GM18517 (cell line): ENCODE measurements around the gene TMEFF1.

Source experiments
- ATAC-seq: cut with Tn5 transposase; IDR thresholded peaks from one replicate; pipeline ENCODE4 v1.9.1; 2021; ENCODE audit warnings: mild to moderate bottlenecking, moderate library complexity; ENCODE audit not compliant: unreplicated experiment

Gene TMEFF1

DNA sequence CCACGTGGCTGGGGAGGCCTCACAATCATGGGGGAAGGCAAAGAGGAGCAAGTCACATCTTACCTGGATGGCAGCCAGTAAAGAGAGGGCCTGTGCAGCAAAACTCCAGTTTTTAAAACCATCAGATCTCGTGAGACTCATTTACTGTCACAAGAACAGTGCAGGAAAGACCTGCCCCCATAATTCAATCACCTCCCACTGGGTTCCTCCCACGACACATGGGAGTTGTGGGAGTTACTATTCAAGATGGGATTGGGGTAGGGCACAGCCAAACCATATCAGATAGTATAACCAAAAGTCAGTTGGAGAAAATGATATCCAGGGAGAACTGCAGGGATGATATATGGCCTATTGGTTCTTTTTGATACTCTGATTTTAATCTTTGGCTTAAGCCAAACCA, 94.9 kb downstream of the TMEFF1 start:
- ATAC-seq, result no peak

DNA sequence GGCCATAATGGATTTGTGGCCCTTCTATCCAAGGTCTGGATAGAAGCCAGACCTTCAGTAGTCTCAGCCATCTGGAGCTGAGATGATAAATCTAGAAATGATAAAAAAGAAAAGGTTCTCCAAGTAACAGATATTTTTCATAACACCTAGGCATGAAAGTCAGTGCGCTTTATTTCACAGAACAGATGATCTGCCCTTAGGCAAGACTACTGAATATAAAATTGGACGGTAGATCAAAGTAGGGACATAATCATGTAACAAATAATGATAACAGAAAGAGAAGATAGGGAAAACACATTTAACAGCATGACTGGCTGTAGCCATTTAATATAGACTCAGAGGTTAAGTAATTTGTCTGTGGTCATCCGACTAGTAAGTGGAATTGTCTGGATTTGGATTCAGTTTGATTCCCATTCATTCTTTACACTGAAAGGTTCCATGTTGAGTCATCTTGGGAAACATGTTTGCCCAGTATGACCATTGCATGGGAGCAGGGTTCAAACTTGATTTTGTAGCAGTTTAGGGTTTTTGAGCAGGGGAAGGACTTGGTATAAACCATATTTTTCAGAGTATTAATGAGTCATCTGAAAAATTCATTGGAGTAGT, 100.8 kb downstream of the TMEFF1 start:
- no peak for ATAC-seq

DNA sequence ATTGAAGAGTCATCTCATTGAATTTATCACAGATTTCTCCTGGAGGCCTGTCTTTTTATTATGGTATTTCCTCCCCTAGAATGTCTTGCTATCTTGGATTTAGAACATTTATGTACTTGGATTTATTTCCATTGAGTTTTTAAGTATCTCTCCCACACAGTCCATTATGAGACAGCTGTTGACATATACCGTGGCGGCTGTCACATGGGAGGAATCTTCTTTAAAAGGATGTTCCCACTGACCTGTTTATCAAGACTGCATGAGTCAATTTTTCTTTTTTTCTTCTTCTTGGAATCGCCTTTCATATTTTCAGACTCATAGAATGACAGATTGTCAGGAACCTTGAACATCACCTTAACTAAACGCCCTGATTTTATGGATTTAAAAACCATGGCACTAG, 102.1 kb downstream of the TMEFF1 start:
- no peak for ATAC-seq

- ATAC-seq, result no peak
Observed at GRCh38 chr9:100575765-100576386, 102.9 kb downstream of the TMEFF1 start.

DNA sequence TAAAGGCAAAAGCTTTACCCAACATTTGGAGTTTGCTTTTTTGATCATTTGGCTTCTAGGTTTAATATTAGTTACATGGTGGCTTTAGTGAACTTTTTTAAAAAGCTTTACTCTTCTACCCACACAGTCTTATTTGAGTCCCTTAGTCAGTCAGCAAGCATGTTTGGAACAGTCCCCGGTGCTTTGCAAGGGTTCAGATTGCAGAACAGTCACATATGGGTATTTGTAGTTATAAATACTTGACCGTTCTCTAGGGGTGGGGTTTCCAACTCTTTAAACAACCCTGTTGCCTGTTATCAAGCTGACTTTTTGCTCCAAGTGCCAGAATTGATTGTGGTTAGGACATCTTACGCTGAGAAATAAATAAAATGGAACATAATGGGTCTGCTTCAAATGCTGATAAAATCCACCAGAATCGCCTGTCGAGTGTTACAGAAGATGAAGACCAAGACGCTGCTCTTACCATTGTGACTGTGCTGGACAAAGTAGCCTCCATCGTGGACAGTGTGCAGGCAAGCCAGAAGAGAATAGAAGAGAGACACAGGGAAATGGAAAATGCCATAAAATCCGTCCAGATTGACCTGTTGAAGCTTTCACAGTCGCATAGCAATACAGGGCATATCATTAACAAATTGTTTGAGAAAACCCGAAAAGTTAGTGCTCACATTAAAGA, 105.0 kb downstream of the TMEFF1 start, which contains the start of gene CAVIN4:
CAVIN4 (plus strand) TSS at position 304 of the 673 bp plus-strand sequence; CDS start at position 369, 65 bp downstream.
- no peak for ATAC-seq

DNA sequence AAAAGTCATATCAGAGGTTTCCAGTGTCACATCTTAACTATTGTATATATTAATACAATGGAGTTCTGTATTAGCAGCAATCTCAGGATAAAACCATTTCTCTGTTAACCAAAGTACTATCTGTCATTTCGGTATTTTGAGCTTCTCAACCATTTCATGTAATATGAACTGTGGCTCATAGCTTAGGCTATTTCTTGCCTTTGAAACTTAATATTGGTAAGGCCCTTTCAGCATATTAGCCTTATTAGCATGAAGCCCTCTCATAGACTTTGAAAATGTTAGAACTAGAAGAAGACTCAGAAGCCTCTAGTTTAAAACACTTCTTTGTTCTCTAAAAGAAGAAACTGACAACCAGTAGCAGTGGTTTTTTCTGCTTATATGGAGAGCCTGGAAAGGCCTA, 105.7 kb downstream of the TMEFF1 start:
- no peak for ATAC-seq

DNA sequence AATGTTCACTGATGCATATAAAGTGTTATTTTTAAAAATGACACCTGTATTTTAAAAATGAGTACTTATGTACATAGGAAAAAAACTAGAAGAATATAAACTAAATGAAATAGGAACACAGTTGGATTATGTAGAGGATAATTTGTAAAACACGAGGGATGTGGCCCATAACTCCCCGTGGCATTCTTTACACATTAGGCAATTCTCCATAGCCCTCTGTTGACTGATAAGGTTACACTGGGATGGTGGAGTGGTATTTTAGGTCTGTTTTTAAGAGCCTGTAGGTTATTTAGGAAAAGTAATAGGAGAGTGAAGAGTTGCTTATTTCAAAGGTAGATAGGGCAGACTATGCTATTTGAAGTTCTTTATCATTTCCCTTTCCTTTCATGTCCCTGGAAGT, 106.7 kb downstream of the TMEFF1 start:
- no peak for ATAC-seq

GRCh38 chr9:100580257-100580656, 107.3 kb downstream of the TMEFF1 start:
- ATAC-seq, result no peak

DNA sequence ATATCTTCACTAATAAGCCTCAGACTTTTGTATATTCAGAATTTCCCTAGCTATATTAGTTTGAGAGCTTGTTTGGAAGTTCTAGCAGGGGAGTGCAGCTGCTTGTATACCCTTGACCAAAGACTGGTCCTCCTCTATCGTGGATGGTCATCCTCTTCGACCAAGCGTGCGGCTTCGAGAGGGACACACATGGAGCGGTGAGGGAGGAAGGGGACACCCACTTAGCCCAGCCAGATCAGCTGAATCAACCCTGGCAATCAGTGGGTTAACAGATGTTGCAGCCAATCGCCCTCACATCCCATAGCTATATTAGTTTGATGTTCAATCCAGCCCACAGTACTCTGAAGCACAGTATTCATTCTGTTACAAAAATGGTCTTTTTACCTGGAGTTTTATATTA, 108.1 kb downstream of the TMEFF1 start:
- ATAC-seq, result no peak

GRCh38 chr9:100581661-100582060, 108.7 kb downstream of the TMEFF1 start:
- no peak for ATAC-seq

- ATAC-seq, result no peak
Observed at GRCh38 chr9:100583014-100583802, 110.3 kb downstream of the TMEFF1 start.

DNA sequence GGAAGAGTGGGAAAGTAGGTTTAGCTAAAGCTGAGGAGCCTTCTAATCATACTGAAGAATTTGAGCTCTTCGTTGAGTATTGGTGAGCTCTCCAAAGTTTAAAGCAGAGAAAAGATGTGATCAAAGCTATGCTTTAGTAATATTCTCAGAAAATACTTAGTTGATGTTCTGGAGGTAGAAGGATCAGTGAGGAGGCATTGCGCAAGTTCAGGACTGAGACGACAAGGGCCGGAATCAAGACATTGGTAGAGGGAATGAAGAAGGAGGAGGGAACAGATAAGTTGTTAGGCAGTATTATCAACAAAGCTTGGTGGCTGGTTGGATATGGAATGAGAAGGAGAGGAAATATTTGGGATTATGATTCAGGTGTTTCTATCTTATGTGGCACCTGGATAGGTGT, 112.0 kb downstream of the TMEFF1 start:
- no peak for ATAC-seq

- no peak for ATAC-seq
Observed at GRCh38 chr9:100586093-100586492, 113.1 kb downstream of the TMEFF1 start.

DNA sequence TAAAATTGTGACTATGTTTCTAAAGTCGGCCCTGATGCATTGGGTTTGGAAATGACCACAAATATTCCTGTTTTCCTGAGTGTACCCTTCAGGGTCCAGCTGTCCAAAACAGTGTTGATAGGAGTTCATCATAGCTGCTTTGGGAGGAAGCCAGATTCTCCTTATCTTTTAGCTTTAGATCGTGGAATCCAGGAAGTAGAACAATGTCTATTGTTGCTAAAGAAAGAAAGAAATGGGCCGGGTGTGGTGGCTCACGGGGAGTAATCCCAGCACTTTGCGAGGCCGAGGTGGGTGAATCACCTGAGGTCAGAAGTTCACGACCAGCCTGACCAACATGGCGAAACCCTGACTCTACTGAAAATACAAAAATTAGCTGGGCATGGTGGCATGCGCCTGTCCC, 114.4 kb downstream of the TMEFF1 start:
- no peak for ATAC-seq

GRCh38 chr9:100589582-100589981, 116.6 kb downstream of the TMEFF1 start:
- ATAC-seq, result no peak

DNA sequence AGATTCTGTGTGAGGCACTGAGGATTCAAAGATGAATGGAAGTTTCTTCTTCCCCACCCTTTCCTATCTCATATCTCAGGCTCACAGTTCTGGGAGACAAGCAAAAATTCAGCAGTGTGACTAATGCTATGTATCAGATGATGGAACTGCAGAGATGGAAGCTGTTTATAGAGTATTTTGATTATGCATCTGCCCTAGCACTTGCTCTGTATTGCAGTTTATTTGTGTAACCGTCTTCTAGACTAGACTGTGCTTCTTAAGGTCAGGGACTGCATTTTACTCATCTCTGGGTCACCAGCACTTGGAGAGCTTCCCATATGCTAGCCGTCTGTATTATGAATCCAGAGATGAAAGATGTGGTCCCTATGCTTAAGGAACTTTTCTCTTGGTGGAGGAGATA, 117.5 kb downstream of the TMEFF1 start:
- no peak for ATAC-seq

- ATAC-seq, result no peak
Observed at GRCh38 chr9:100591139-100591538, 118.2 kb downstream of the TMEFF1 start.

GRCh38 chr9:100591639-100592412, 118.9 kb downstream of the TMEFF1 start:
- no peak for ATAC-seq

DNA sequence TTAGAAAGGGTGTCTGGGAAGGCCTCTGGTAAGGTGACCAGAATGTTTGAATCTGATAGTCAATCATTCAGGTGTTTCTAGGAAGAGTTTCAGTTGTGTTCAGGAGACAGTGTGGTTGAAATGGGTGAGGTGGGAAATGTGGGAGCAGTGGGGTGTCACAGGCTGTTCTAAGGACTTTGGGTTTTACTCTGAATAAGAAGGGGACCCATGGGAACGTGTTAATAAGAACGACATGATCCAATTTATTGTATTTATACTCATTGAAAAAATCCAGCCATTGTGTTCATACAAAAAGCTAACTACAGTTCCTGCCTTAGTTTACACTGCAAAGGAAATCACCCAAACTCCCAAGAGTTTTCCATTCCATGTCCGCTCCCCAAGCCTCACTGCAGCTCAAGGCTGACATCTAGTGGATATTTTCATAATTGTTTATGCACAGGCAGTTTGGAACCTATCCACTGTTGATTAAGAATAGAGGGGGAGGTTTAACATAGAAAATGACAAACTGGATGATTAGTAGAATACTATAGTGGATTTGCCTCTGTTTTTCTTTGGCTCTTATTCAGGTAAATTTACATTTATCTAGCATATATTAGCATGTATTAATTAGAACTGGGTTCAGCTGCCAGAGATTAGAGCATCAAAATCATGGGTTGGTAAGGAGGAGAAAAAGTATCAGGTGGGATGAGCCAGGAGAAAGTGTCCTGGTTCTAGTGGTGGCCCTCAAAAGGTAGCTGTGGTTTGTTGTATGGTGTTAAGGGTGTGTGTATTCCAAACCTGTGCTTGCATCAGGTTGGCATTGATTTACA, 122.6 kb downstream of the TMEFF1 start:
- peak; percentile 58 for ATAC-seq

DNA sequence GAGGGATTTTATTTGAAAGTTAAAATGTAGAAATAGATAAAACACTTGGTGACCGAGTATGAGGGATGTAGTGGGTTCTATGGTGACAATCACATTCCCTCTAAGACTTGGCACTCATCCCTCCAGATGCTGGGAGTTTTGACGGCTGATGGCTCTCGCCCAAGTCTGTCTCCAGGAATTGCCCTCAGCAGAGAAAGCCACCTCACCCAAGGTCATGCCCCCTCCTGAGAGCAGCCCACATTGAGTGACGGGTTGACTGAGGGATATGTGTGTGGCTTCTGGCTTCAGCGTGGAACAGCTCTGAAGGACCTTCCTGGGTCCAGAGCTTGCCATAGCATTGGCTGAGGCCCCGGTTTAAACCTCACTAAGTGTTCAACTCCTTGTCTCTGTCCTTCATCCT, 124.3 kb downstream of the TMEFF1 start:
- ATAC-seq, result no peak
